ENCODE data around the gene CYTL1.

GRCh38 chr4:5039800-5040199 is 20.5 kb upstream of the CYTL1 start:
- TF ChIP-seq CTCF (IDR thresholded peaks at IDR 0.05), result no peak
- no peak for TF ChIP-seq POLR2A (IDR thresholded peaks at IDR 0.05)

Measured in lower leg skin (tissue), 3 donors.